NOMO-1 (cell line): ENCODE data around the gene CLCN7.

Experiments used
- DNase-seq, 2 experiments: peaks; one replicate each; lab custom pipeline; 2025; ENCODE audit not compliant: unreplicated experiment in 2 of 2; lab: John Stamatoyannopoulos, UW

CLCN7 gene

GRCh38 chr16:1408171-1408837, 66.5 kb downstream of the CLCN7 start:
- peak; percentile 77 to 88 for DNase-seq

GRCh38 chr16:1407753-1408152, 67.1 kb downstream of the CLCN7 start:
- DNase-seq = no peak

- DNase-seq = no peak
Measured at GRCh38 chr16:1403733-1404132, 71.1 kb downstream of the CLCN7 start.

GRCh38 chr16:1403036-1403435, 71.8 kb downstream of the CLCN7 start:
- no peak for DNase-seq

- no peak for DNase-seq
Measured at GRCh38 chr16:1401758-1402154, 73.1 kb downstream of the CLCN7 start.

GRCh38 chr16:1401061-1401757, 73.6 kb downstream of the CLCN7 start:
- no peak for DNase-seq

GRCh38 chr16:1398826-1399581, 75.8 kb downstream of the CLCN7 start:
- no peak for DNase-seq

GRCh38 chr16:1398351-1398750, 76.5 kb downstream of the CLCN7 start:
- no peak for DNase-seq

- DNase-seq = no peak
Measured at GRCh38 chr16:1397779-1398178, 77.0 kb downstream of the CLCN7 start.

- no peak for DNase-seq
Measured at GRCh38 chr16:1395444-1396031, 79.3 kb downstream of the CLCN7 start.
